Body of pancreas (tissue), 4 donors: Measurements from ENCODE around the gene UAP1L1.

Experiments
- POLR2A ChIP-seq, 3 donors: fragments of 450-650 bp; IDR thresholded peaks; one replicate each; pipeline ENCODE4 v1.6.1; 2016; ENCODE audit warnings: antibody characterized with exemption in 3 of 3, mild to moderate bottlenecking in 2 of 3
- TF ChIP-seq, protein P1 (sequence below), 7 experiments: fragments of 450-650 bp in 4 of 7; fragments of 200-600 bp in 3 of 7; sonication (generic) in 3 of 7; IDR thresholded peaks; one replicate each; pipeline ENCODE4 v1.5.1; 2016 to 2019; ENCODE audit warnings: antibody characterized with exemption in 7 of 7

DNA sequence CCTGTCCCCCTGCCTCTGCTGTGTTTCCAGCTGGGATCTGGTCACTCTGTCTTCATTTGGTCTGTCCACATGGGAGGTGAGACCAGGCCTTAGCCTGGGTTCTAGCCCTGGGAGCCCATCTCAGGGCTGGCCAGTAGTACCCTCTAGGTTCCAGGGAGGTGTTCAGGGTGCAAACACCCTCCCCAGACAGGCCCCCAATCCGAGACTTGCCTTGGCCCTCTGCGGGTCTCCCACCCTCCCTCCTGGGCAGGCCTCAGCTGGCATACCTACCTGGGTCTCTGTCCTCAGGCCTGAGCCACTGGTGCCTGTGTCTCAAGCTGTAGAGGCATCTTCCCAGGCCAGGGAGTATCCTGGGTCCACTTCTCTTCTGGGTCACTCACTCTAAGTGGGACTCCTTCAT lies 6.0 kb upstream of the UAP1L1 start:
- TF ChIP-seq, protein P1, sequence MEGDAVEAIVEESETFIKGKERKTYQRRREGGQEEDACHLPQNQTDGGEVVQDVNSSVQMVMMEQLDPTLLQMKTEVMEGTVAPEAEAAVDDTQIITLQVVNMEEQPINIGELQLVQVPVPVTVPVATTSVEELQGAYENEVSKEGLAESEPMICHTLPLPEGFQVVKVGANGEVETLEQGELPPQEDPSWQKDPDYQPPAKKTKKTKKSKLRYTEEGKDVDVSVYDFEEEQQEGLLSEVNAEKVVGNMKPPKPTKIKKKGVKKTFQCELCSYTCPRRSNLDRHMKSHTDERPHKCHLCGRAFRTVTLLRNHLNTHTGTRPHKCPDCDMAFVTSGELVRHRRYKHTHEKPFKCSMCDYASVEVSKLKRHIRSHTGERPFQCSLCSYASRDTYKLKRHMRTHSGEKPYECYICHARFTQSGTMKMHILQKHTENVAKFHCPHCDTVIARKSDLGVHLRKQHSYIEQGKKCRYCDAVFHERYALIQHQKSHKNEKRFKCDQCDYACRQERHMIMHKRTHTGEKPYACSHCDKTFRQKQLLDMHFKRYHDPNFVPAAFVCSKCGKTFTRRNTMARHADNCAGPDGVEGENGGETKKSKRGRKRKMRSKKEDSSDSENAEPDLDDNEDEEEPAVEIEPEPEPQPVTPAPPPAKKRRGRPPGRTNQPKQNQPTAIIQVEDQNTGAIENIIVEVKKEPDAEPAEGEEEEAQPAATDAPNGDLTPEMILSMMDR (IDR thresholded peaks at IDR 0.05) = no peak
- TF ChIP-seq POLR2A (IDR thresholded peaks at IDR 0.05) = no peak
